HepG2 (cell line): ENCODE measurements around the gene FOXS1. TPM values are rescaled to one million over a fixed set of nuclear protein-coding genes. Genes with fewer than 3 reads are reported as not detected.

Experiments
- ATAC-seq: fragments of 200-7000 bp; cut with Tn5 transposase; 3 replicates; pipeline ENCODE4 v1.9.1; 2020; ENCODE audit warnings: mild to moderate bottlenecking, moderate library complexity
- BruUV-seq: library from RNA; stranded (reverse); fragments of 400-500 nt; replicated peaks from 2 replicates; lab custom pipeline; 2021; lab: Mats Ljungman, UMichigan
- CTCF ChIA-PET: fragments of 300-600 bp; formaldehyde crosslinking; extraction: SDS; loops from one replicate; lab custom pipeline; 2021; ENCODE audit warnings: low total read pairs, inconsistent platforms, low intra/inter-chr PET ratio; lab: Yijun Ruan, JAX
- POLR2A ChIA-PET: fragments of 350-600 bp; sonication (Branson Sonifier 250); formaldehyde crosslinking; loops from one replicate; lab custom pipeline; 2020; ENCODE audit warnings: antibody characterized with exemption, inconsistent platforms; lab: Yijun Ruan, JAX
- DNase-seq: peaks from one replicate; pipeline ENCODE4 v3.0.0-alpha.2; 2015; ENCODE audit warnings: low spot score
- FAIRE-seq: peaks from 3 replicates; lab custom pipeline; 2011; peaks lifted over from hg19 to GRCh38; lab: Jason Lieb, UNC
- H2AFZ ChIP-seq: one replicate; pipeline ENCODE4 v1.6.1; 2011; ENCODE audit warnings: low read length, inconsistent platforms
- H3K27ac ChIP-seq: fragments of 300-600 bp; 3 replicates; pipeline ENCODE4 v1.8.0; 2011; ENCODE audit warnings: mixed run types, mild to moderate bottlenecking, mixed read lengths, low read length, inconsistent platforms; ENCODE audit not compliant: insufficient read depth; ENCODE audit errors: extremely low read length
- H3K27me3 ChIP-seq, 2 experiments: fragments of 200-600 bp in 1 of 2; 2 replicates in 1 of 2; 3 replicates in 1 of 2; pipeline versions ENCODE4 v1.6.0 to v1.8.0; 2011; ENCODE audit warnings: low read length in 2 of 2, mild to moderate bottlenecking in 2 of 2, moderate library complexity in 2 of 2, inconsistent platforms in 1 of 2; ENCODE audit not compliant: insufficient read depth in 2 of 2, control insufficient read depth in 1 of 2
- H3K36me3 ChIP-seq, 2 experiments: fragments of 200-600 bp in 1 of 2; replicated peaks in 1 of 2; 2 replicates in 1 of 2; 3 replicates in 1 of 2; pipeline versions ENCODE4 v1.5.1 to v1.8.0; 2011; ENCODE audit warnings: low read length in 2 of 2, inconsistent platforms in 1 of 2; ENCODE audit not compliant: insufficient read depth in 2 of 2, control insufficient read depth in 1 of 2
- H3K4me1 ChIP-seq: 2 replicates; pipeline ENCODE4 v1.5.1; 2012; ENCODE audit warnings: low read length, inconsistent platforms; ENCODE audit not compliant: insufficient read depth
- H3K4me2 ChIP-seq: 2 replicates; pipeline ENCODE4 v1.6.0; 2011; ENCODE audit warnings: low read depth, low read length, inconsistent platforms
- H3K4me3 ChIP-seq, 3 experiments: fragments of 200-600 bp in 1 of 3; sonication (generic), shearing (Covaris generic) in 1 of 3; replicated peaks in 1 of 3; 2 replicates each; pipeline ENCODE4 v1.5.1; 2011 to 2016; ENCODE audit warnings: low read length in 3 of 3, inconsistent platforms in 2 of 3, low read depth in 2 of 3, mild to moderate bottlenecking in 2 of 3, control low read depth in 1 of 3, mixed read lengths in 1 of 3; ENCODE audit not compliant: insufficient read depth in 1 of 3
- H3K79me2 ChIP-seq: one replicate; pipeline ENCODE4 v1.6.1; 2011; ENCODE audit warnings: low read length, inconsistent platforms; ENCODE audit not compliant: insufficient read depth
- H3K9ac ChIP-seq: 2 replicates; pipeline ENCODE4 v1.6.0; 2011; ENCODE audit warnings: mild to moderate bottlenecking, low read depth, low read length, inconsistent platforms; ENCODE audit not compliant: insufficient read depth
- H3K9me3 ChIP-seq: 2 replicates; pipeline ENCODE4 v1.5.1; 2012; ENCODE audit warnings: mild to moderate bottlenecking, low read length
- H4K20me1 ChIP-seq: 2 replicates; pipeline ENCODE4 v1.6.0; 2011; ENCODE audit warnings: inconsistent platforms, mild to moderate bottlenecking, low read length, moderate library complexity; ENCODE audit not compliant: insufficient read depth
- EHMT2 ChIP-seq: fragments of 200-600 bp; sonication (generic); IDR thresholded peaks from 2 replicates; pipeline ENCODE4 v1.7.0; 2017; ENCODE audit warnings: antibody characterized with exemption, low read depth, low read length, borderline replicate concordance
- ERF ChIP-seq: IDR thresholded peaks from 2 replicates; pipeline ENCODE4 v1.6.1; 2018; ENCODE audit warnings: missing biosample characterization, missing genetic modification reagents
- KDM4B ChIP-seq: sonication (generic); formaldehyde crosslinking; IDR thresholded peaks from 2 replicates; pipeline ENCODE4 v1.4.0; 2020; ENCODE audit warnings: missing genetic modification reagents
- KMT2B ChIP-seq: IDR thresholded peaks from 2 replicates; pipeline ENCODE4 v1.6.1; 2016; ENCODE audit warnings: missing genetic modification reagents, missing compliant biosample characterization
- NCOA2 ChIP-seq: sonication (generic); formaldehyde crosslinking; IDR thresholded peaks from 2 replicates; pipeline ENCODE4 v1.8.0; 2022; ENCODE audit warnings: inconsistent platforms
- PHF20 ChIP-seq: sonication (generic); formaldehyde crosslinking; IDR thresholded peaks from 2 replicates; pipeline ENCODE4 v1.5.0; 2020; ENCODE audit warnings: mild to moderate bottlenecking, missing genetic modification reagents
- RNF2 ChIP-seq: fragments of 450-650 bp; conservative IDR thresholded peaks from 2 replicates; pipeline ENCODE4 v1.6.1; 2016; ENCODE audit warnings: low read depth
- SNAI1 ChIP-seq: sonication (generic); formaldehyde crosslinking; IDR thresholded peaks from 2 replicates; pipeline ENCODE4 v1.5.0; 2020; ENCODE audit warnings: mild to moderate bottlenecking, missing genetic modification reagents, borderline replicate concordance
- SP2 ChIP-seq: sonication (generic); formaldehyde crosslinking; IDR thresholded peaks from 2 replicates; pipeline ENCODE4 v1.5.1; 2020; ENCODE audit warnings: mild to moderate bottlenecking, missing genetic modification reagents
- TRIM24 ChIP-seq: sonication (generic); formaldehyde crosslinking; IDR thresholded peaks from 2 replicates; pipeline ENCODE4 v1.8.0; 2022; ENCODE audit warnings: mild to moderate bottlenecking, missing genetic modification reagents
- YEATS2 ChIP-seq: sonication (generic); formaldehyde crosslinking; IDR thresholded peaks from 2 replicates; pipeline ENCODE4 v1.4.0; 2020; ENCODE audit warnings: missing genetic modification reagents, borderline replicate concordance
- ZFAT ChIP-seq: sonication (generic); formaldehyde crosslinking; conservative IDR thresholded peaks from 2 replicates; pipeline ENCODE4 v1.8.1; 2023; ENCODE audit warnings: missing genetic modification reagents, inconsistent platforms
- ZNF234 ChIP-seq: sonication (generic); formaldehyde crosslinking; conservative IDR thresholded peaks from 2 replicates; pipeline ENCODE4 v1.5.1; 2020; ENCODE audit warnings: mild to moderate bottlenecking, missing genetic modification reagents
- ZNF274 ChIP-seq: sonication (generic); formaldehyde crosslinking; IDR thresholded peaks from 2 replicates; pipeline ENCODE4 v1.5.1; 2020; ENCODE audit warnings: mild to moderate bottlenecking, missing genetic modification reagents
- ZNF292 ChIP-seq: sonication (generic); formaldehyde crosslinking; IDR thresholded peaks from 2 replicates; pipeline ENCODE4 v1.8.1; 2022; ENCODE audit warnings: mild to moderate bottlenecking, low read depth, missing genetic modification reagents, borderline replicate concordance
- ZNF788 ChIP-seq: sonication (generic); formaldehyde crosslinking; IDR thresholded peaks from 2 replicates; pipeline ENCODE4 v1.5.0; 2020; ENCODE audit warnings: mild to moderate bottlenecking, missing genetic modification reagents, borderline replicate concordance
- ZNF891 ChIP-seq: sonication (generic); formaldehyde crosslinking; IDR thresholded peaks from 2 replicates; pipeline ENCODE4 v1.5.0; 2020; ENCODE audit warnings: mild to moderate bottlenecking, missing genetic modification reagents
- WGBS: methylation state at CpG from one replicate; pipeline ENCODE4 v1.1.6; 2017; ENCODE audit warnings: low lambda C conversion rate; 5-methylcytosine and 5-hydroxymethylcytosine counted together
- in situ Hi-C: cut with HindIII; loops from 2 replicates; pipeline ENCODE4 v1.10.0; 2017; ENCODE audit warnings: low pct_unique_long_range_greater_than_20kb; ENCODE audit not compliant: extremely low pct_ligation_motif_present
- intact Hi-C: fragments of 100-400 bp; cut with micrococcal nuclease; formaldehyde crosslinking; loops from one replicate; pipeline ENCODE4 v1.10.0; 2022; ENCODE audit not compliant: unreplicated experiment
- polyA plus RNA-seq, 8 experiments: library from polyadenylated mRNA; depleted of rRNA in 3 of 8; stranded (reverse) in 7 of 8; unstranded in 1 of 8; fragments of >200 nt; fragmentation: Illumina TruSeq in 4 of 8; extraction: Trizol in 4 of 8; gene quantifications; 2 replicates each; pipeline versions ENCODE4 v1.2.1 to v1.2.3, GENCODE V29; 2011 to 2016; ENCODE audit warnings: low read depth in 4 of 8, missing spikeins in 1 of 8, mixed read lengths in 1 of 8; ENCODE audit not compliant: insufficient read depth in 1 of 8
- total RNA-seq, 5 experiments: library from RNA; depleted of rRNA; stranded (reverse); fragments of >200 nt; fragmentation: Illumina TruSeq; extraction: Trizol; gene quantifications; 2 replicates each; pipeline ENCODE4 v1.2.3, GENCODE V29; 2016; ENCODE audit warnings: low read depth in 1 of 5
- TF ChIP-seq, protein P1 (sequence below): IDR thresholded peaks from 2 replicates; pipeline ENCODE4 v1.4.0; 2020; ENCODE audit warnings: mild to moderate bottlenecking, missing genetic modification reagents
- TF ChIP-seq, protein P2 (sequence below): sonication (generic); formaldehyde crosslinking; IDR thresholded peaks from 2 replicates; pipeline ENCODE4 v1.5.1; 2020; ENCODE audit warnings: mild to moderate bottlenecking, missing genetic modification reagents, borderline replicate concordance

FOXS1 gene
- total and polyA plus RNA-seq, 2 of the 13 experiments (the other 11 are each of a cell fraction or from before 2014, with no cell fraction given): not detected

DNA sequence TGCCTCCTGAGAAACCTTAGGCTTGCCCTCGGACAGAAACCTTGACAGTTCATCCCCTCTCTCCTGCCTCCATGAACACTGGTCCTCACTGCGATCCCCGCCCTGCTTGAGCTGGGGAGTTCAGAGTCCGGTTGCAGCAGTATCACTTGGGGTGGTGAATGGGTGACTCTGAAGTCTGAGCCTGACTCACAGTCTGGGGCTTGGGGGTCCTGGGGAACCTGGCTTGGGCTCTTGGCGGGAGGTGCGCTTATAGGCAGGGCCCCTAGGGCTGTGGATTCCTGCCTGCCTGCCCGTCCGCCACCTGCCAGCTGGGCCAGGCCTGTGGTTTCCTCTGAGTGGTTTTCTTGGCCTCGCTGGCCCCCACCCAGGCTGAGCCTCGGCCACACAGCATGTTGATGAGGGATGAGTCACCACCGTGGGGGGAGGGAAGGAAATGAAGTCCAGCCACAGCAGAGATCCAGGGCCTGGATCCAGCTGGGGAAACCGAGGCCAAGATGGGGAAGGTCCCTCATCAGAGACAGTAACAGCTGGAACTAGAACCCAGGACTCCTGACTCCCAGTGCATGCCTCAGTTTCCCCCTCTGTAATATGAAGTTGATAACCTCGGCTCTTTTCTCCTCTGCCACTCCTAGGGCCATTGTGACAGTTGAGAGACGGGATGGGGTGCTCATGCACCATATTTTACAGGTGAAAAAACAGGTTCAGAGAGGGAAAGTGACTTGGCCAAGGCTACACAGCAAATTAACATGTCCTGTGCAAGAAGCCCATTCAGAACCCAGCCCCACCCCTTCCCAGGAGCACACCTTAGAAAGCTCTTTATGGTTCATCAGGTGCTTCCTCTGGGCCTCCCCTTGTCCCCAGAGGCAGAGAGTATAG, 9.2 kb downstream of the FOXS1 start:
- Histone ChIP-seq H3K9ac (no peak overlapping the region), H3K4me2 (peak overlapping the region; percentile 61), H2AFZ (peak overlapping the region; percentile 9), H3K4me3 (peak overlapping the region in 2 of 3 experiments; percentile 3 to 55; a peak in 2 of 6 replicates), H3K27ac (no peak overlapping the region), H4K20me1 (no peaks in the 10 kb centered on the region), H3K4me1 (peaks cover 31% of the 10 kb centered on the region), H3K79me2 (no peaks in the 10 kb centered on the region), H3K27me3 (peaks cover 9 to 13% of the 10 kb centered on the region in 2 experiments; a peak in 3 of 5 replicates), H3K36me3 (no peaks in the 10 kb centered on the region), H3K9me3 (no peaks in the 10 kb centered on the region)
- BruUV-seq: no TSS peak
- DNase-seq (peak; percentile 59), FAIRE-seq (peak; percentile 81), ATAC-seq (peak; percentile 62)
- ChIA-PET POLR2A (interaction anchor here (1.1 to 1.2 kb wide), 2 partner anchors 10 to 25 kb away, joined by 3 to 4 read pairs; no protein-coding TSS in a partner anchor), CTCF (no interaction called here)
- intact Hi-C loops: no loop called here
- in situ Hi-C loops: no loop called here
- WGBS: 9% methylated on average over 14 of the region's 14 CpGs
- TF ChIP-seq, protein P1, sequence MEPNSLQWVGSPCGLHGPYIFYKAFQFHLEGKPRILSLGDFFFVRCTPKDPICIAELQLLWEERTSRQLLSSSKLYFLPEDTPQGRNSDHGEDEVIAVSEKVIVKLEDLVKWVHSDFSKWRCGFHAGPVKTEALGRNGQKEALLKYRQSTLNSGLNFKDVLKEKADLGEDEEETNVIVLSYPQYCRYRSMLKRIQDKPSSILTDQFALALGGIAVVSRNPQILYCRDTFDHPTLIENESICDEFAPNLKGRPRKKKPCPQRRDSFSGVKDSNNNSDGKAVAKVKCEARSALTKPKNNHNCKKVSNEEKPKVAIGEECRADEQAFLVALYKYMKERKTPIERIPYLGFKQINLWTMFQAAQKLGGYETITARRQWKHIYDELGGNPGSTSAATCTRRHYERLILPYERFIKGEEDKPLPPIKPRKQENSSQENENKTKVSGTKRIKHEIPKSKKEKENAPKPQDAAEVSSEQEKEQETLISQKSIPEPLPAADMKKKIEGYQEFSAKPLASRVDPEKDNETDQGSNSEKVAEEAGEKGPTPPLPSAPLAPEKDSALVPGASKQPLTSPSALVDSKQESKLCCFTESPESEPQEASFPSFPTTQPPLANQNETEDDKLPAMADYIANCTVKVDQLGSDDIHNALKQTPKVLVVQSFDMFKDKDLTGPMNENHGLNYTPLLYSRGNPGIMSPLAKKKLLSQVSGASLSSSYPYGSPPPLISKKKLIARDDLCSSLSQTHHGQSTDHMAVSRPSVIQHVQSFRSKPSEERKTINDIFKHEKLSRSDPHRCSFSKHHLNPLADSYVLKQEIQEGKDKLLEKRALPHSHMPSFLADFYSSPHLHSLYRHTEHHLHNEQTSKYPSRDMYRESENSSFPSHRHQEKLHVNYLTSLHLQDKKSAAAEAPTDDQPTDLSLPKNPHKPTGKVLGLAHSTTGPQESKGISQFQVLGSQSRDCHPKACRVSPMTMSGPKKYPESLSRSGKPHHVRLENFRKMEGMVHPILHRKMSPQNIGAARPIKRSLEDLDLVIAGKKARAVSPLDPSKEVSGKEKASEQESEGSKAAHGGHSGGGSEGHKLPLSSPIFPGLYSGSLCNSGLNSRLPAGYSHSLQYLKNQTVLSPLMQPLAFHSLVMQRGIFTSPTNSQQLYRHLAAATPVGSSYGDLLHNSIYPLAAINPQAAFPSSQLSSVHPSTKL (CRISPR knock-in tag): peak; percentile 60
- no peak for TF ChIP-seq EHMT2
- peak; percentile 19; the same call in 1 of the 2 replicates for TF ChIP-seq ZNF891 (CRISPR knock-in tag)
- TF ChIP-seq ZNF292: 0 out of 2 replicates have a peak, but pooled peaks have one; percentile 30
- TF ChIP-seq ZFAT (CRISPR knock-in tag): no peak
- peak; percentile 58; the same call in 1 of the 2 replicates for TF ChIP-seq ZNF788 (CRISPR knock-in tag)
- no peak for TF ChIP-seq SP2 (CRISPR knock-in tag)
- TF ChIP-seq RNF2: 0 out of 2 replicates have a peak, but pooled peaks have one; percentile 40
- TF ChIP-seq PHF20: peak; percentile 9; the same call in 1 of the 2 replicates
- 0 out of 2 replicates have a peak, but pooled peaks have one; percentile 36 for TF ChIP-seq SNAI1 (CRISPR knock-in tag)
- TF ChIP-seq ZNF234 (CRISPR knock-in tag): no peak
- TF ChIP-seq KDM4B: 0 out of 2 replicates have a peak, but pooled peaks have one; percentile 34
- peak; percentile 42; the same call in 1 of the 2 replicates for TF ChIP-seq YEATS2 (CRISPR knock-in tag)
- no peak for TF ChIP-seq TRIM24 (CRISPR knock-in tag)
- TF ChIP-seq ERF (CRISPR knock-in tag): peak; percentile 41; the same call in 1 of the 2 replicates
- no peak for TF ChIP-seq KMT2B (CRISPR knock-in tag)
- TF ChIP-seq, protein P2, sequence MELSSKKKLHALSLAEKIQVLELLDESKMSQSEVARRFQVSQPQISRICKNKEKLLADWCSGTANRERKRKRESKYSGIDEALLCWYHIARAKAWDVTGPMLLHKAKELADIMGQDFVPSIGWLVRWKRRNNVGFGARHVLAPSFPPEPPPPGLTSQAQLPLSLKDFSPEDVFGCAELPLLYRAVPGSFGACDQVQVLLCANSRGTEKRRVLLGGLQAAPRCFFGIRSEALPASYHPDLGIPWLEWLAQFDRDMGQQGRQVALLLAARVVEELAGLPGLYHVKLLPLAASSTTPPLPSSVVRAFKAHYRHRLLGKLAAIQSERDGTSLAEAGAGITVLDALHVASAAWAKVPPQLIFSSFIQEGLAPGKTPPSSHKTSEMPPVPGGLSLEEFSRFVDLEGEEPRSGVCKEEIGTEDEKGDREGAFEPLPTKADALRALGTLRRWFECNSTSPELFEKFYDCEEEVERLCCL (CRISPR knock-in tag): no peak
- 0 out of 2 replicates have a peak, but pooled peaks have one; percentile 0 for TF ChIP-seq ZNF274 (CRISPR knock-in tag)
- no peak for TF ChIP-seq NCOA2 (CRISPR knock-in tag)
